ENCODE data around the gene XXYLT1. TPM values are rescaled to one million over a fixed set of nuclear protein-coding genes. Genes with fewer than 3 reads are reported as not detected.

The XXYLT1 gene
- total and polyA plus RNA-seq, 12 donors = 2.2 to 7.2 (median 3.6) TPM

GRCh38 chr3:195101001-195101583 is 169.9 kb downstream of the XXYLT1 start:
- no peaks in the 10 kb centered on the region for H3K9me3 ChIP-seq
- H3K4me1 ChIP-seq = peaks cover 4 to 59% (median 35%) of the 10 kb centered on the region in 9 donors
- ATAC-seq (peak; percentile 53 to 79 (median 68)), DNase-seq (peak; percentile 66 to 74)
- no peaks in the 10 kb centered on the region for H3K27me3 ChIP-seq
- WGBS, 2 donors = 46 to 66% methylated on average over 8 of the region's 8 CpGs
- TF ChIP-seq, protein P1, sequence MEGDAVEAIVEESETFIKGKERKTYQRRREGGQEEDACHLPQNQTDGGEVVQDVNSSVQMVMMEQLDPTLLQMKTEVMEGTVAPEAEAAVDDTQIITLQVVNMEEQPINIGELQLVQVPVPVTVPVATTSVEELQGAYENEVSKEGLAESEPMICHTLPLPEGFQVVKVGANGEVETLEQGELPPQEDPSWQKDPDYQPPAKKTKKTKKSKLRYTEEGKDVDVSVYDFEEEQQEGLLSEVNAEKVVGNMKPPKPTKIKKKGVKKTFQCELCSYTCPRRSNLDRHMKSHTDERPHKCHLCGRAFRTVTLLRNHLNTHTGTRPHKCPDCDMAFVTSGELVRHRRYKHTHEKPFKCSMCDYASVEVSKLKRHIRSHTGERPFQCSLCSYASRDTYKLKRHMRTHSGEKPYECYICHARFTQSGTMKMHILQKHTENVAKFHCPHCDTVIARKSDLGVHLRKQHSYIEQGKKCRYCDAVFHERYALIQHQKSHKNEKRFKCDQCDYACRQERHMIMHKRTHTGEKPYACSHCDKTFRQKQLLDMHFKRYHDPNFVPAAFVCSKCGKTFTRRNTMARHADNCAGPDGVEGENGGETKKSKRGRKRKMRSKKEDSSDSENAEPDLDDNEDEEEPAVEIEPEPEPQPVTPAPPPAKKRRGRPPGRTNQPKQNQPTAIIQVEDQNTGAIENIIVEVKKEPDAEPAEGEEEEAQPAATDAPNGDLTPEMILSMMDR (IDR thresholded peaks at IDR 0.05) = no peak
- intact Hi-C loops (cut with DNase I) = loop anchor here in 6 of 10 donors (5.0 to 10.0 kb wide), 6 partner anchors 96 to 336 kb away; no protein-coding TSS in a partner anchor
- no peak overlapping the region for H3K4me3 ChIP-seq
- no peaks in the 10 kb centered on the region for H3K36me3 ChIP-seq
- H3K27ac ChIP-seq = peak overlapping the region in 8 of 10 donors; percentile 19 to 82 (median 65)

- TF ChIP-seq, protein P1 (IDR thresholded peaks at IDR 0.05) = no peak
- H3K4me3 ChIP-seq = no peak overlapping the region
- intact Hi-C loops (cut with DNase I) = loop anchor here in 6 of 10 donors (5.0 to 10.0 kb wide), 6 partner anchors 95 to 335 kb away; no protein-coding TSS in a partner anchor
- ATAC-seq = peak in 2 of 8 donors; percentile 3 to 6
- 88 to 89% methylated on average over 14 of the region's 14 CpGs for WGBS, 2 donors
- DNase-seq = peak in 1 of 2 donors; percentile 3
- no peaks in the 10 kb centered on the region for H3K27me3 ChIP-seq
- H3K27ac ChIP-seq = peak overlapping the region in 8 of 10 donors; percentile 19 to 82 (median 60)
- peaks cover 3 to 58% (median 35%) of the 10 kb centered on the region in 9 donors for H3K4me1 ChIP-seq
- no peaks in the 10 kb centered on the region for H3K36me3 ChIP-seq
- no peaks in the 10 kb centered on the region for H3K9me3 ChIP-seq
These were observed 170.8 kb downstream of the XXYLT1 start for GRCh38 chr3:195099951-195100785.

- Histone ChIP-seq H3K27ac (peak overlapping the region in 3 of 10 donors; percentile 9 to 49 (median 43)), H3K36me3 (no peaks in the 10 kb centered on the region), H3K9me3 (no peaks in the 10 kb centered on the region), H3K4me1 (peaks cover 3 to 58% (median 35%) of the 10 kb centered on the region in 9 donors), H3K4me3 (no peak overlapping the region), H3K27me3 (no peaks in the 10 kb centered on the region)
- TF ChIP-seq, protein P1 (IDR thresholded peaks at IDR 0.05) = no peak
- ATAC-seq (peak in 1 of 8 donors; percentile 38), DNase-seq (peak in 1 of 2 donors; percentile 10)
- intact Hi-C loops (cut with DNase I) = no loop called here
- 81 to 86% methylated on average over 16 of the region's 16 CpGs for WGBS, 2 donors
These were observed 172.0 kb downstream of the XXYLT1 start for GRCh38 chr3:195098741-195099525.
